ENCODE measurements around the gene DNER.

Gene DNER

DNA sequence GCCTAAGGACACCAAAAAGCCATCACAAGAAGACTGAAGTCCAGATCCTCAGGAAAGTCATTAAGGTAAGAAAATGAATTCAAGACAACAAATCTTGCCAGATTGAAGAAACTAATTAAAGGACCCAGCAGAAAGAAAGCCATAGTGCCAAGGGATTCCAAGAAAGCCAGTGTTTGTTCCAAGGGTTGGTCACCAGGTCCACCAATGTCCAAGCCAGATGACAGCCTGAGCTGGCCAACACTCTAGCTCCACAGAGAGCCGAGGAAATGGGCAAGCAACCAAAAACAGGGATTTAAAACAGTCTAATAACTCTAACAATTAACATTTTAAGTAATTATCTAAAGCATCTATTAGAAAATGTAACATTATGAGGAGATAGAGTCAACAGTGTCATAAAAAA lies 49.2 kb downstream of the DNER start:
- no peak for DNase-seq

DNA sequence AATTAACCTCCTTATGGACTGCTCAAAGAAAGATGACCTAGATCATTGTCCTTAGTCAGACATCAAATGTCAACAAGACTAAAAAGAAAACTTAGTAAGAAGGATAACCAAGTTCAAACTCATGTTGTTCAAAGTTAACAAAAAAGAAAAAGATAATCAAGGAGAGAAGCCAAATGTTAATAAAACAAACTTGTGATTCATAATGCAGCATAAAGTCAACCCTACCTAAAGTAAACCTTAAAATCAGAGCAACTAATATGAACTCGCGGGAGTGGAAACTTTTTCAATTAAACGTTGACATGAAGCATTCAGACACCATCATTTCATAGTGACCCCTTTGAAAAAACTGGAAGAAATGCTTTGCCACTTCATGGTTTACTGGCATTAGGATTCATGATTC lies 52.9 kb downstream of the DNER start:
- DNase-seq = no peak

GRCh38 chr2:229660951-229661350 lies 53.4 kb downstream of the DNER start:
- no peak for DNase-seq

GRCh38 chr2:229660391-229660790 lies 54.0 kb downstream of the DNER start:
- no peak for DNase-seq

DNA sequence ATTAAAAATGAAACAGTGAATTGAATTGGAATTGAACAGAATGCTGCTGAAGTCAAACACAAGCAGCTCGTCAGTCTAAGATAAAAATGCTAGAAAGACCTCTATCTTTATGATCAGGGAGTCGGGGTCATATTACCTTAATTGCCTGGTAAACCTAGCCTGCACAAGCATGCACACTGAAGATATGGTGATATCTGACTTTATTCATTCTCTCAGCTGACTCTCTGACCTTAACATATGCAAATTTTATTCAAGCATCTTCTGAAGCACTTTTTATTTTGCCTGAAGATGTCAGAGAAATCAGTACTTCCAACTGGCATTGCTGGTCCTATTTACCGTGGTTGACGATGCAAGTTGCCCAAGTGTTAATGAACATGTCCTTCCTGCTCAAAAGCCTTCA lies 56.4 kb downstream of the DNER start:
- DNase-seq = no peak

DNA sequence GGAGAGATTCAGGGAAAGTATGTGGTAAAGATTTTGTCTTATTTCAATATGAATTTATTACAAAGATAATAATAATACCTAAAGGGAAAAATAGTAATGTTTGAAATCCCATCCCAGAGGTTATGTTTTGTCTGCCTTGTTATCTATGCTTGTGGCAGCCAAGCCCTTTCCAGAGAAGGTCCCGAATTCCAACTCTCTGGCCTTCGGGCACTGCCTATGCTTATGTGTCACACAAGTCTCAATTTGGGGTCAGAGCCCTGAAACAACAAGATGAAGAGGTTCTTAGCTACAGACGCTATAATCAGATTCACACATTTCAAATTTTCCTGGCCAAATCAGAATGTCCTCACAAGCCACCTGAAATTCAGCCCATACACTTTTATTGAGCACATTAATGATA lies 59.9 kb downstream of the DNER start:
- no peak for DNase-seq

DNA sequence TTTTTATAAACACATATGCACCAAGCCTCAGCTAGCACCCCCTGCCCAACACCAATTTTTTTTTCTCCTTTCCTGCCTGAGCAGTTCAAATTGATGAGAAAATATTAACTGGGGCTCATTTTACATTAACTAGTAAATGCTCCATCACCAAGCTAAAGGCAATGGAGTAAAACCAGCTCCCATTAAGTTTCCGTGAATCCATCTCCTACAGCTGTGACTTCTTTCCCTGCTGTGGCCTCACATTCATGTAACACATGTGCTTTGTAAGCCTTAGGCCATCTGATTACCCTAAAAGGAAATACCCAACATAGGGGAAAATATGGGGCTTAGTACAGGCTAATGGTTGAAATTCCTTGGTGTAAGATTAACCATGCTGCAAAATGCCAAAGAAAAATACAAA lies 60.8 kb downstream of the DNER start:
- DNase-seq = no peak

DNA sequence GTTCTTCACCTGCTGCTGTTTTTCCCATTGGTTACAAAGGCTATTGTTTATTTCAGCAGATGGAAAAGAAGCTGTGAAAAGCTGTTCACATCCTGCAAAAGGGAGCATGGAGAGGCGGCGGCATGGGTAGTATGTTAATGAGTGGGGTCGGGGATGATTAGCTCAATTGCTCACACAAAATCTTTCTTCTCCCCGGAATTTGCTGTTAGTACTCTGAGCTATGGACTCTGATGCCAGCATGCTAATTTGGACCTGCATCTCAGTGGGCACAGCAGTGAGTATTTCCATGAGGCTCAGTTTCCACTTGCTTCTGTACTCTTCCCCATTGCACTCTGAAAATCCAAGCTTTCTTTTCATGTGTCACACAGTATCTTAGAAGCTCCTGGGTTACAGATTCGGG lies 61.6 kb downstream of the DNER start:
- no peak for DNase-seq

GRCh38 chr2:229650901-229651300 lies 63.5 kb downstream of the DNER start:
- no peak for DNase-seq

GRCh38 chr2:229650059-229650458 lies 64.3 kb downstream of the DNER start:
- no peak for DNase-seq

DNA sequence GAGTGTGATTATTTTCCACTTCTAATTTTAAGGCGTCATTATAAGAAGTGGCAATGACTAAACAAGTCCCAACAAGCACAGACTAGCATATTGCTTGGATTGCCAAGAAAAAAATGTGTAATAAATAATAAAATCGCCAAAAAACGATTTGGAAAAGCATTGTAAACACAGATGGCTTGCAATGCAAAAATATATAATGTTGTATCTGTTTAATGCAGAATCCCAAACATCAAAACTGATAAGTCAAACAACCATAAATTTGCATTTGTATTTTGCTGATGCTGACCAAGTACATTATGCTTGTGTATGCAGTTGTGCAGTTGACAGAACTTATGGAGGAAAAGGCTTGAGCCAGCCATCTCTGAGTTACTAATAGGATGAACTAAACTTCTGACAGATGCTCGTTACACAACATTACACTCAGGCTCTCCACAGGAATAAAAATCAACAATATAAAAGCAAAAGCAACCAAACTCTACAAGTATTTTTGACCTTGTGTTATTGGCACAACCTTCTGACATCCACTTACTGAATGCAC lies 68.1 kb downstream of the DNER start:
- DNase-seq = no peak

DNA sequence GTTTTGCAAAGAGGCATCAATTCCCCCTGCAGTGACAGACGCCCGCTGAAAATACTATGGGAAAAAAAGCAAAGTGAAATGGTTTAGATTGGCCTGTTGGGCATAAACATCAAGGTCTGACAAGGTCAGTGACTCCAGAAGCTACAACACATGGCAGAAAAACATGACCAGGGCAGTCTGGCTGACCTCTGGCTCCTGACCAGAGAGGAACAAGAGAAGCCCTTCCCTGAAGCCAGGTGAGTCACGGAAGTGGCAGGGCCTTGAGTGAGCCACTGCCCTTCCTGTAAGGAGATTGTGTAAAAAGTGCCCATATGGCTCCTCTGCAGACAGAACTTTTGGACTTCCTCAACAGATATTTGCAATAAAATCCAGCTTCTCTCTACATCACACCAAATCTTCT lies 72.0 kb downstream of the DNER start:
- DNase-seq = no peak

DNA sequence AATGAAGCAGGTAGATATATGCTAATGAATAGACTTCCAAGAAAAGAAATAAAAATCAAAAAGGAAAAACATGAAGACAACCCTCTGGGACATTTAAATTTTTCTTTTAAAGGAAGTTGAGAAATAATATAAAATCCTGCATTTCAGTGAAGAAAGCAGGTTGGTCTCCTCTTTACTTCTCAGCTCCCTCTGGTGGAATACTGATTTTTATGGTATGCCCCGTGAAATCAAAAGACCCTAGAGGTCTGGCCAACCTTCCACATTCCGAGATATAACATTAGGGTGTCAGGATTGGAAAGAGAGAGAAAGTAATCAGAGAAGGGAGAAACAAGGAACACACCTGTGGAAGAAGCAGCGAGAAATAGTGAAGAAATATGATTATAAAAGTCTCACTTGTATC lies 72.7 kb downstream of the DNER start:
- DNase-seq = no peak

GRCh38 chr2:229640636-229641035 lies 73.7 kb downstream of the DNER start:
- DNase-seq = no peak

GRCh38 chr2:229636571-229636970 lies 77.8 kb downstream of the DNER start:
- DNase-seq = no peak

DNA sequence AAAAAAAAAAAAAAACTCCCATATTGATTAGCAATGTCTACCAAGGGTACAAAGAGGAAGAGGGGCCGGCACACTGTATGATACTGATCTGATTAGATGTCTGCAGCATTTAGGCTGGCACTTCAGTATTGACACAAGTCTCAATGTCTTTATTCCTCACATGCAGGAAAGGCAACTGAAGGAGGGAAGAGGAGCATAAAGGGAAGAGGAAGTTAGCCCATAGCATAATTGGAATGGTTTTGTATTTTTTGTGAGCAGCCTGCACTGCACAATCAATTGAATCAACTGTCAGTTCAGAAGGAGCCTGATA lies 79.0 kb downstream of the DNER start:
- no peak for DNase-seq

DNA sequence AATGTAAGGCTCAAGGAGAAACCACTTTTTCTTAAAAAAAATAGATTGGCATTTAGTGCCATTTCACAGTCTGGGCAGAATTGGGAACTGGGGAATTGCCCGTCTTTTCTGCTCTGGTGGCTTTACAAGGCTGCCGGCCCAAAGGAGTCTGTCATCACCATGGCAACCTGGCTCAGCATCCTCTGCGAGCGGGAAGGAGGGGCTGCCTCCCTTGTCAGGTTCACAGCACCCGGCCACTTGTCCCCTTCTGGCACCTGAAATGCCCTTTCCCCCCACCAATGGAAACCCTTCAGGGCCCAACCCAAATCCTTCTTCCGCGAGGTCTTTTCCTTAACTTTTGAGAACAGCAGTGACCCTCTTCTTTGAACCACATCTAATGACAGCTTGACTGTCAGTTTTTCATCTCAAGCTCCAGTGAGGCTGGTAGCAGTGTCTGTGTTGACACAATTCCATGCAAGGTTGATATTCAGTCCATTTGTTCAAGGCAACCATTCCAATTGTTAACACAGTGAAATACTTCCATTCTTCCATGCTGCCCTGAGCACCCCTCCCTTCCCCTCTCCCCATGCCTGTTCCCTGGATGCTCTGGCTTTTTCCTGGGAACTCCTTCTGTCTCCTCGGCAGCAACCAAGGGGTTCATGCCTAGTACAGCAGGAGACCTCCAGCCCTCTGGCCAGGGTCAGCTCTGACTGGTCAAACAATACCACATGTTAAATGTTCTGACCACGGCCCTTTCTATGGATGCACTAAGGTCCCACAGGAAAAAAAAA lies 79.6 kb downstream of the DNER start:
- no peak for DNase-seq

DNA sequence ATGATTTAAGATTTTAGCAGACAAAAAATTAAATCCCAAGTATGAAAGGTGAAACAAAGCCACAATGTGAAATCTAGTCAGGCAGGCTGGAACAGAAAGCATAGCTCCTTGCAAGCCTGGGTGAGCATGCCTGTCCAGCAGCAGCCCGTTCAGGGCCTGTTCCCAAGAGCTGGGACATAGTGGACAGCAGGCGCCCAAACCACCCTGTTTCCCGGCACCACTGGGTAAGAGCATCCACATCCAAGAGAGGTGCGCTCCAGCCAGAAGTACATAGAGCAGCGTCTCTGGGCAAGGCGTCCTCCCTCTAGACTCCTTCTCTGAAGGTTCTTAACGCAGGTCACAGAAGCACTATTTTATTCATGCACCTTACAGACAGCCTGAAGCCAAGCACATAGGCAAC lies 80.8 kb downstream of the DNER start:
- DNase-seq = no peak

DNA sequence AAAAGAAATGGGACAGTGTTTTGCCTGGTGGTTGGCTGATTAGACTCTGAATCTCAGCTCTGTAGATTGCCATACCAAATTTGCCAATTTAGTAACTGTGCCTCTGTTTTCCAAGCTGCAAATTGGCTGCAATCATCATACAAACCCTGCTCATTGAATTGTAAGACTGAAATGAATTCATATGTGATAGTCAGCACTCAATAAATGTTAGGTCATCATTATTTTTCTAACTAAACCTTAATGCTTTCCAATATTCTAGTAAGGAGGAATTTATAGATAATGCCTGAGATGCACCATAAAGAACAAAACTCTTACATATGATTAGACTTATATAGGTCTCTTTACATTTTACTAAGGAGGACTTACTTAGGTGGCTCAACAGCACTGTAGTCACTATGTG lies 85.3 kb downstream of the DNER start:
- DNase-seq = no peak

- DNase-seq = no peak
These were observed 86.6 kb downstream of the DNER start for GRCh38 chr2:229627728-229628127.

DNA sequence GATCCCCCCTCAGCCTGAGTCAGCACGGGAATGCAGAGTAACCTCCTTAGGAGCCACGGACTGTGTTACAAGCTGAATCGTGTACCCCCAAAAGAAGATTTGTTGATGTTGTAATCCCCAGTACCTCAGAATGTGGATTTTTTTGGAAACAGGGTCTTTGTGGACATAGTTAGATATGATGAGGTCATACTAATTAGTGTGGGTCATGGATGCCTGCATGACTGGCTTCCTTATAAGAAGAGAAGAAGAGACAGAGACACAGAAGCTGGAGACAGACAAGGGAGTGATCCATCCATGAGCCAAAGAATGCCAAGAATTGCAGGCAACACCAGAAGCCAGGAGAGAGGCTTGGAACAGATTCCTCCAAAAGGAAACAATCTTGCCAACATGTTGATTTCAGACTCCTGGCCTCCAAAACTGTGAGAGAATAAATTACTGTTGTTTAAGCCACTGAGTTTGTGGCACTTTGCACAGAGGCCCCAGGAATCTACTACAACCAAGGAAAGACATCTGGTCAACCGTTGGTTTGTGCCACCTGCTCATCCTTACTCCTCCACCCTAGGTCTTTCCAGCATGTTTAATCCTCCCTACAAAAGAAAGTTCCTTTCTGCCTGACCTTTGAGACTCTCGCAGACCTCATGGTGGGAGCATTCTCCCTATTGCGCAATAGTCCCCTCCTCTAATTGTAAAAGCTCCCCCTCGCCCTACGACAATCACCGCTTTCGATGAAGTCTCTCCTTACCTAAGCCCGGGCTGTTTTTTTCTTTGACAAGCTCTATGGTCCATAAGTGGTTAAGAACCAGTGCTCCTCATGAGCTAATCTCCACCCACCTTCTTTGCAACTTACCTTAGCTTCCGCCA lies 91.6 kb downstream of the DNER start:
- no peak for DNase-seq

DNA sequence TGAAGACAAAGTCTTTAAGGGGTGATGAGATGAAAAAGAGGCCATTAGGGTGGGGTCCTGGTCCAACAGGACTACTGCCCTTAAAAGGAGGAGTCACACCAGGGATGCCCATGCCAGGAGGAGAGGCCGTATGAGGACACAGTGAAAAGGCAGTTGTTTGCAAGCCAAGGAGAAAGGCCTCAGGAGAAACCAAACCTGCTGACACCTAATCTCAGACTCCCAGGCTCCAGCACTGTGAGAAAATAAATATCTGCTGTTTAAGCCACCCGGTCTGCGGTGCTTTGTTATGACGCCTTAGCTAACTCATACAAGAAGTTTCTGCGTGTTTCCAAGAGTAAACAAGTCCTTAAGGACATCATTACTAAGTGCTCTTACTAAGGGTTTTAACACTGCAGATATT lies 93.6 kb downstream of the DNER start:
- DNase-seq = no peak

DNA sequence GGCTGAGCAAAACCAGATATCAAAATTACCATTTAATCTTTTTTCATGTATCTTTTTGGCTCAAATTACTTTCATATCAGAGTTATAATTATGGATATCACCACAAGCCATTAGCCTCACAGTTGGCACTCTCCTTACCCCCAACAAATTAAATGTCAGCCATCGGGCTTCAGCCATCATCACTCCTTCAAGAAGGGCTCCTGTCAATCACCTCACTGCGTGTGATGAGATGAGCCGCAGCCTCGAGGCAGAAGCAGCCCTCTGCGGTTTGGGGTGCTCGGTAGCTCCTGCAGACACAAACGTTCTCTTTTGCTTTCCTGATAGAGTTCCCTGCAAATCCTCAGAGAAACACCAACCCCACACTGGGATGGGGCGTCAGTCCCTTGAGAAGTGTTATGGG lies 94.1 kb downstream of the DNER start:
- no peak for DNase-seq

GRCh38 chr2:229616433-229616832 lies 97.9 kb downstream of the DNER start:
- DNase-seq = no peak
